ENCODE measurements around the gene DTNB. TPM values are rescaled to one million over a fixed set of nuclear protein-coding genes. Genes with fewer than 3 reads are reported as not detected.
"Not testable (repeated sequence)": the region's sequence is repeated elsewhere in the genome, so short reads cannot be mapped to it uniquely, and the experiment has no call there.

The DTNB gene
- polyA plus RNA-seq, 3 donors, result 18.0 to 21.0 (median 20.2) TPM

DNA sequence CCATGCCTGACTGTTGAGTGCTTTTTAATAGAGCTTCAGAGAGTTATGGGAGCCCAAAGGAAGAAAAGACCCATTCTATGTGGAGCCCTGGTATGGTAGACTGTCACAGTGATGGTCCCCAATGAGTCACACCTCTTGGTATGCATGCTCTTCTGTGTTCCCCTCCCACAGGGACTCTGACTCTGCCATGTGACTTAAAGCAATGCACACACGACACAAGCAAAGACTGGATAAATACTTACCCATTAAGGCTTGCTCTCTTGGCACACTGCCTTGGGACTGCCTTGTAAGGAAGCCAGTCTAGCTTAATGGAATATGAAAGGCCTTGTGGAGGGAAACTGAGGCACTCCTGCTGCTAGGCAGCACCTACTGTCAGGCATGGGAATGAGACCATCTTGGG is 16.7 kb upstream of the DTNB start:
- DNase-seq (ENCODE audit: extremely low read depth in 1 of 11, low read depth in 9 of 11, low spot score in 4 of 11), result no peak

- DNase-seq (ENCODE audit: extremely low read depth in 1 of 11, low read depth in 9 of 11, low spot score in 4 of 11), result no peak
These were observed 14.9 kb upstream of the DTNB start for GRCh38 chr2:25688236-25688635.

- DNase-seq (ENCODE audit: extremely low read depth in 1 of 11, low read depth in 9 of 11, low spot score in 4 of 11), result no peak
These were observed 12.4 kb upstream of the DTNB start for GRCh38 chr2:25685741-25686140.

DNA sequence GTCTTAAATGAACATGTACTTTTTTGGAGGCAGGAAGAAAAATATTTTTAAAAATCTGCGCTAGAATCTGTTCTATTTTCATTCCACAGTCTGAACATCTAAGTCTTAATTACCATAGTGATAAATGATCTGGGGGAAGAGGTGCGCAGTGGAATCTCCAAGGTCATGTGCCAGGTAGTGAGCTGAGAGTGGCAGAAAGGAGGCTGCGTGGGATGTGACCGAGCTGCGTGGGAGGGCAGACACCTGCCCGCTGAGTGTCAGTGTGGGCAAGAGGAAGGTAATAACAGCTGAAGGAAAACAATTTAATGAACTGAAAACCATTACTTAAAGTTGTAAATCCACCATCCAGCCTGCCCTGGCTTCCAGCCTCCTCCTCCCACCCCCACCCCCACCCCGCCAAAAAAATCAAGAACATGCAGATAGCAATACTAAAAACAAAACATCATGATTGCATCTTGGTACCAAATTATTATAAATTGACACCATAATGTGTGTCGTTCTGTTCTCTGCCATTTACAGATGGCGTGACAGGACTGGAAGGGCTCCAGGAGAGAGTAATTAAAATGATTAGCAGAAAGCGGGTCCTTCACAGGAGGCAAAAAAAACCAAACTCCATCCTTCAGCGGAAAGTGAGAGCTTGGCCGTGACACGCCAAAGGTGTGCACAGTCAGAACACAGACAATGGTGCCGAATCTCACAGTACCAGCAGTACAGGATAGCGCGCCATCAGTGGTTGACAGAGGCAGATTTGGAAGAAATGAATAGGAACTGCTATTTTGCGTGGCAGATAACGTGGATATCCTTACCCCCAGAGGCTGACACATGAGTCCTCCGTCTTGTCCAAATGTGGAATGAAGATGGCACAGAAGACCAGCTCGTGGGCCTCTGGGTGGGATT is 11.4 kb upstream of the DTNB start:
- DNase-seq (ENCODE audit: extremely low read depth in 1 of 11, low read depth in 9 of 11, low spot score in 4 of 11), result peak in 2 of 11 donors; percentile 26 to 36

GRCh38 chr2:25682082-25682481 is 8.7 kb upstream of the DTNB start:
- DNase-seq (ENCODE audit: extremely low read depth in 1 of 11, low read depth in 9 of 11, low spot score in 4 of 11), result no peak

- no peak for DNase-seq (ENCODE audit: extremely low read depth in 1 of 11, low read depth in 9 of 11, low spot score in 4 of 11)
These were observed 4.5 kb upstream of the DTNB start for GRCh38 chr2:25677877-25678276.

DNA sequence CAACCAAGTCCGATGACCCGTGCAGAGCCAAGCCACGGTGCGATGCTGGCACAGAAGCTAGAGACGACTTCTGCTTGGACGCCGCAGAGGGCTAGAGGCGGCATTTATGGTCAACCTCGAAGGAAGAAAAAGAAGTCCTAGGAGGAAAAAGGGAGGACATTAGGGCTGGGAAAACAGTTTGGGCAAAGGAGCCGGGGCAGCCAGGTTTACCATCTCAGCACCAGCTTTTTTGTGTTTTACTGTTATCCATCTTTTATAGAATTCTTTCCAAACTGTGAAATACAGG is 643 bp upstream of the DTNB start:
- no peak for DNase-seq (ENCODE audit: extremely low read depth in 1 of 11, low read depth in 9 of 11, low spot score in 4 of 11)

GRCh38 chr2:25672494-25673299 is 680 bp downstream of the DTNB start:
- peak in 7 of 11 donors; percentile 26 to 50 (median 43) for DNase-seq (ENCODE audit: extremely low read depth in 1 of 11, low read depth in 9 of 11, low spot score in 4 of 11)

GRCh38 chr2:25671622-25672021 is 1.8 kb downstream of the DTNB start:
- no peak for DNase-seq (ENCODE audit: extremely low read depth in 1 of 11, low read depth in 9 of 11, low spot score in 4 of 11)

DNA sequence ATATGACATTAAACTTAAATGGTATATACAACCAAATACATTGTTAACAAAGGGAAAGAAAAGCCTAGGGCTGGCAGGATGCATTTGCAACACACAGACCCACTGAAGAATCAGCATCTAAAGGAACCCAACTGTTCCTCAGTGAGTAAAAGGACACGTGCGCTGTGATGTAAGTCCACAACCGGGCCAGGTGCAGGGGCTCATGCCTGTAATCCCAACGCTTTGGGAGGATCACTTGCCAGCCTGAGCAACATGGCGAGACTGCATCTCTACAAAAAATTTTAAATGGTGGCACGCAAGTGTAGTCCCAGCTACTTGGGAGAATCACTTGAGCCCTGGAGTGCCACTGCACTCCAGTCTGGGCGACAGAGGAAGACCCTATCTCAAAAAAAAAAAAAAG is 3.9 kb downstream of the DTNB start:
- DNase-seq (ENCODE audit: extremely low read depth in 1 of 11, low read depth in 9 of 11, low spot score in 4 of 11), result no peak

- DNase-seq (ENCODE audit: extremely low read depth in 1 of 11, low read depth in 9 of 11, low spot score in 4 of 11), result no peak
These were observed 7.2 kb downstream of the DTNB start for GRCh38 chr2:25666218-25666617.

- DNase-seq (ENCODE audit: extremely low read depth in 1 of 11, low read depth in 9 of 11, low spot score in 4 of 11), result not testable (repeated sequence)
These were observed 7.9 kb downstream of the DTNB start for GRCh38 chr2:25665429-25665828.

- no peak for DNase-seq (ENCODE audit: extremely low read depth in 1 of 11, low read depth in 9 of 11, low spot score in 4 of 11)
These were observed 8.4 kb downstream of the DTNB start for GRCh38 chr2:25664965-25665307.

- peak in 10 of 11 donors; percentile 49 to 79 (median 65) for DNase-seq (ENCODE audit: extremely low read depth in 1 of 11, low read depth in 9 of 11, low spot score in 4 of 11)
These were observed 9.0 kb downstream of the DTNB start for GRCh38 chr2:25664183-25664964.

DNA sequence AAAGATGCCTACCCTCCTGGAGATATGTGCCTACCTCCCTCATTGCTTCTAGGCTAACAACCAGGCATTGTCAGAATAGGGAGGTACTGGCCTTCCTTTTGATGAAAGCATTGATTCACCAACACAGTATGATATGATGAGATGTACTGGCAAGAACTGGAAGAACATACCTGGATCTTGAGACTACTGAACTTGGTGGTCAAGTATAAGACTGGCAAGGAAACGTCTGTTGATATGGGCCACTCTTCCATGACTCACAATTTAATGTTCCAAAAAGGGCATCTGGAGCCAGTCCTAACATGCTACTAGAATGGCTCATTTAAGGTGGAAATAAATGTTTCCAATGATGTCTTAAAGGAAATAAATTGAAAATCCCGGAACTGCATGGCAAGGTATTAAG is 18.1 kb downstream of the DTNB start:
- no peak for DNase-seq (ENCODE audit: extremely low read depth in 1 of 11, low read depth in 9 of 11, low spot score in 4 of 11)

GRCh38 chr2:25654801-25655200 is 18.6 kb downstream of the DTNB start:
- DNase-seq (ENCODE audit: extremely low read depth in 1 of 11, low read depth in 9 of 11, low spot score in 4 of 11), result no peak

GRCh38 chr2:25651782-25652455 is 21.5 kb downstream of the DTNB start:
- DNase-seq (ENCODE audit: extremely low read depth in 1 of 11, low read depth in 9 of 11, low spot score in 4 of 11), result no peak

DNA sequence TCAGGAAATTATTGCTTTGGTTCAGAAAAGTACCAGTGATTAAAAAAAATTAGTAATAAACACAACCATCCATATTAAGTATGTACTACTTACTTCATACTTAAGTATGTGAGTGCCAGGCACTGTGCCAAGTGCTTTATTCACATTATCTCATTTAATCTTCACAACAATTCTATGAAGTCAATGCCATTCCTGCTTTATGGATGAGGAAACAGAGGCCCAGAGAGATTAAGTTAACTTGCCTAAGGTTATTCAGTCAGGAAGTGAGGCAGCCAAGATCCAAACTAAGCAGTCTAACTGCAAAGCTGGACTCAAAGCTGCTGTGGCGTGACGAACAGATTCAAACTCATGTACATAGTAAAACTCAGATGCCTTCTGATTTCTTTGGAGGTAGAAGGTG is 22.3 kb downstream of the DTNB start:
- DNase-seq (ENCODE audit: extremely low read depth in 1 of 11, low read depth in 9 of 11, low spot score in 4 of 11), result no peak

DNA sequence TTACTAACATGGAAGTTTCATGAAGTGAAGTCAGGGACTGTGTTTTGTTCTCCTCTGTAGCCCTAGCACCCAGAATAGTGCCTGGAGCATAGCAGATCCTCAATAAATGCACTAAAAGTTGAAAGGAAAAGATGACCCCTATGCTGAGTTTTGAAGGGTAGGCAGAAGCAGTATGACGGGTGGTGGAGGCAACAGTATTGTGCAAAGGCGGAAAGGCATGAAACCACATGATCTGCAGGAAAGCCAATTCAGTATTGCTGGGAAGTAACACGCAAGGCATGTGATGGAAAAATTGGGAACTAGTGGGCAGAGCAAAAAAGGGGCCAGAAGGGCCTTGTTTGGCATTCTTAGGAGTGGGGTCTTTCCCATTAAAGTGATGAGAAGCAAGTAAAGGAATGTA is 23.1 kb downstream of the DTNB start:
- DNase-seq (ENCODE audit: extremely low read depth in 1 of 11, low read depth in 9 of 11, low spot score in 4 of 11), result no peak
